Measurements from ENCODE around the gene NEB.
"Not testable (repeated sequence)": the region's sequence is repeated elsewhere in the genome, so short reads cannot be mapped to it uniquely, and the experiment has no call there.

The NEB gene

GRCh38 chr2:151760139-151760650 lies 25.9 kb upstream of the NEB start:
- no peak for DNase-seq

- DNase-seq: no peak
Measured at GRCh38 chr2:151758744-151759143, 24.5 kb upstream of the NEB start.

- peak; percentile 58 for DNase-seq
Measured at GRCh38 chr2:151757861-151758260, 23.6 kb upstream of the NEB start.

- no peak for DNase-seq
Measured at GRCh38 chr2:151756820-151757219, 22.5 kb upstream of the NEB start.

GRCh38 chr2:151754253-151754897 lies 20.1 kb upstream of the NEB start:
- no peak for DNase-seq

GRCh38 chr2:151753540-151753939 lies 19.3 kb upstream of the NEB start:
- DNase-seq: no peak

- DNase-seq: not testable (repeated sequence)
Measured at GRCh38 chr2:151745261-151745660, 11.0 kb upstream of the NEB start.

- DNase-seq: no peak
Measured at GRCh38 chr2:151730262-151730975, 3.9 kb downstream of the NEB start.

GRCh38 chr2:151729837-151730236 lies 4.4 kb downstream of the NEB start:
- no peak for DNase-seq

- DNase-seq: peak; percentile 82
Measured at GRCh38 chr2:151729415-151729811, 4.9 kb downstream of the NEB start.

- peak; percentile 89 for DNase-seq
Measured at GRCh38 chr2:151728804-151729414, 5.4 kb downstream of the NEB start.

- DNase-seq: no peak
Measured at GRCh38 chr2:151727593-151728552, 6.4 kb downstream of the NEB start.

- no peak for DNase-seq
Measured at GRCh38 chr2:151721161-151721560, 13.1 kb downstream of the NEB start.

- DNase-seq: no peak
Measured at GRCh38 chr2:151720521-151720920, 13.8 kb downstream of the NEB start.

- no peak for DNase-seq
Measured at GRCh38 chr2:151718796-151719195, 15.5 kb downstream of the NEB start.

- DNase-seq: no peak
Measured at GRCh38 chr2:151718247-151718646, 16.0 kb downstream of the NEB start.

GRCh38 chr2:151716721-151717120 lies 17.6 kb downstream of the NEB start:
- DNase-seq: no peak

GRCh38 chr2:151713291-151713903 lies 20.9 kb downstream of the NEB start:
- no peak for DNase-seq

- DNase-seq: no peak
Measured at GRCh38 chr2:151711025-151711424, 23.3 kb downstream of the NEB start.

- no peak for DNase-seq
Measured at GRCh38 chr2:151708788-151709187, 25.5 kb downstream of the NEB start.

GRCh38 chr2:151707857-151708256 lies 26.4 kb downstream of the NEB start:
- DNase-seq: no peak

- DNase-seq: not testable (repeated sequence)
Measured at GRCh38 chr2:151704480-151704961, 29.8 kb downstream of the NEB start.
